K562 (cell line): ENCODE results near the gene DAP.

Experiments used
- GATA2 ChIP-seq: sonication (generic); formaldehyde crosslinking; IDR thresholded peaks from 2 replicates; pipeline ENCODE4 v1.4.0; 2020; ENCODE audit warnings: mild to moderate bottlenecking, missing genetic modification reagents
- POLR2A ChIP-seq: fragments of 450-650 bp; conservative IDR thresholded peaks from 2 replicates; pipeline ENCODE4 v1.6.1; 2016
- SIRT6 ChIP-seq: IDR thresholded peaks from one replicate; pipeline ENCODE4 v1.6.1; 2012; ENCODE audit warnings: low read depth, mild to moderate bottlenecking, control low read depth, inconsistent platforms, low read length, moderate library complexity
- SPI1 ChIP-seq: IDR thresholded peaks from 2 replicates; pipeline ENCODE4 v1.6.1; 2011; ENCODE audit warnings: low read depth, low read length, control low read depth, borderline replicate concordance
- TF ChIP-seq, protein P1 (sequence below): IDR thresholded peaks from 2 replicates; pipeline ENCODE4 v1.6.1; 2016; ENCODE audit warnings: missing genetic modification characterization, missing compliant biosample characterization
- TF ChIP-seq, protein P2 (sequence below): fragments of 250-450 bp; sonication (Bioruptor Pico); IDR thresholded peaks from 2 replicates; pipeline ENCODE4 v1.9.0; 2021; ENCODE audit warnings: mild to moderate bottlenecking, inconsistent platforms

GRCh38 chr5:10726179-10726912, 34.7 kb downstream of the DAP start:
- TF ChIP-seq, protein P1, sequence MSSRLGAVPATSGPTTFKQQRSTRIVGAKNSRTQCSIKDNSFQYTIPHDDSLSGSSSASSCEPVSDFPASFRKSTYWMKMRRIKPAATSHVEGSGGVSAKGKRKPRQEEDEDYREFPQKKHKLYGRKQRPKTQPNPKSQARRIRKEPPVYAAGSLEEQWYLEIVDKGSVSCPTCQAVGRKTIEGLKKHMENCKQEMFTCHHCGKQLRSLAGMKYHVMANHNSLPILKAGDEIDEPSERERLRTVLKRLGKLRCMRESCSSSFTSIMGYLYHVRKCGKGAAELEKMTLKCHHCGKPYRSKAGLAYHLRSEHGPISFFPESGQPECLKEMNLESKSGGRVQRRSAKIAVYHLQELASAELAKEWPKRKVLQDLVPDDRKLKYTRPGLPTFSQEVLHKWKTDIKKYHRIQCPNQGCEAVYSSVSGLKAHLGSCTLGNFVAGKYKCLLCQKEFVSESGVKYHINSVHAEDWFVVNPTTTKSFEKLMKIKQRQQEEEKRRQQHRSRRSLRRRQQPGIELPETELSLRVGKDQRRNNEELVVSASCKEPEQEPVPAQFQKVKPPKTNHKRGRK: no peak
- TF ChIP-seq SIRT6 (no peak), GATA2 (no peak), POLR2A (no peak; the same call in 1 of the 2 replicates), SPI1 (no peak)
- TF ChIP-seq, protein P2, sequence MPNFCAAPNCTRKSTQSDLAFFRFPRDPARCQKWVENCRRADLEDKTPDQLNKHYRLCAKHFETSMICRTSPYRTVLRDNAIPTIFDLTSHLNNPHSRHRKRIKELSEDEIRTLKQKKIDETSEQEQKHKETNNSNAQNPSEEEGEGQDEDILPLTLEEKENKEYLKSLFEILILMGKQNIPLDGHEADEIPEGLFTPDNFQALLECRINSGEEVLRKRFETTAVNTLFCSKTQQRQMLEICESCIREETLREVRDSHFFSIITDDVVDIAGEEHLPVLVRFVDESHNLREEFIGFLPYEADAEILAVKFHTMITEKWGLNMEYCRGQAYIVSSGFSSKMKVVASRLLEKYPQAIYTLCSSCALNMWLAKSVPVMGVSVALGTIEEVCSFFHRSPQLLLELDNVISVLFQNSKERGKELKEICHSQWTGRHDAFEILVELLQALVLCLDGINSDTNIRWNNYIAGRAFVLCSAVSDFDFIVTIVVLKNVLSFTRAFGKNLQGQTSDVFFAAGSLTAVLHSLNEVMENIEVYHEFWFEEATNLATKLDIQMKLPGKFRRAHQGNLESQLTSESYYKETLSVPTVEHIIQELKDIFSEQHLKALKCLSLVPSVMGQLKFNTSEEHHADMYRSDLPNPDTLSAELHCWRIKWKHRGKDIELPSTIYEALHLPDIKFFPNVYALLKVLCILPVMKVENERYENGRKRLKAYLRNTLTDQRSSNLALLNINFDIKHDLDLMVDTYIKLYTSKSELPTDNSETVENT (CRISPR knock-in tag): no peak
